Tibial nerve (tissue), 4 donors: ENCODE data around the gene KCNK10.

Source experiments
- EP300 ChIP-seq, 2 donors: sonication (generic); formaldehyde crosslinking; IDR thresholded peaks; one replicate each; pipeline ENCODE4 v1.6.1; 2017; ENCODE audit warnings: antibody characterized with exemption in 2 of 2, mild to moderate bottlenecking in 1 of 2
- TF ChIP-seq, protein P1 (sequence below), 5 experiments: fragments of 200-600 bp in 3 of 5; fragments of 450-650 bp in 2 of 5; sonication (generic) in 3 of 5; IDR thresholded peaks; one replicate each; pipeline ENCODE4 v1.5.1; 2016 to 2019; ENCODE audit warnings: antibody characterized with exemption in 5 of 5, mild to moderate bottlenecking in 3 of 5, moderate library complexity in 2 of 5

- TF ChIP-seq, protein P1, sequence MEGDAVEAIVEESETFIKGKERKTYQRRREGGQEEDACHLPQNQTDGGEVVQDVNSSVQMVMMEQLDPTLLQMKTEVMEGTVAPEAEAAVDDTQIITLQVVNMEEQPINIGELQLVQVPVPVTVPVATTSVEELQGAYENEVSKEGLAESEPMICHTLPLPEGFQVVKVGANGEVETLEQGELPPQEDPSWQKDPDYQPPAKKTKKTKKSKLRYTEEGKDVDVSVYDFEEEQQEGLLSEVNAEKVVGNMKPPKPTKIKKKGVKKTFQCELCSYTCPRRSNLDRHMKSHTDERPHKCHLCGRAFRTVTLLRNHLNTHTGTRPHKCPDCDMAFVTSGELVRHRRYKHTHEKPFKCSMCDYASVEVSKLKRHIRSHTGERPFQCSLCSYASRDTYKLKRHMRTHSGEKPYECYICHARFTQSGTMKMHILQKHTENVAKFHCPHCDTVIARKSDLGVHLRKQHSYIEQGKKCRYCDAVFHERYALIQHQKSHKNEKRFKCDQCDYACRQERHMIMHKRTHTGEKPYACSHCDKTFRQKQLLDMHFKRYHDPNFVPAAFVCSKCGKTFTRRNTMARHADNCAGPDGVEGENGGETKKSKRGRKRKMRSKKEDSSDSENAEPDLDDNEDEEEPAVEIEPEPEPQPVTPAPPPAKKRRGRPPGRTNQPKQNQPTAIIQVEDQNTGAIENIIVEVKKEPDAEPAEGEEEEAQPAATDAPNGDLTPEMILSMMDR (IDR thresholded peaks at IDR 0.05): no peak
- no peak for TF ChIP-seq EP300 (IDR thresholded peaks at IDR 0.05)
These were observed 90.3 kb downstream of the KCNK10 start for GRCh38 chr14:88232771-88233170.
